ENCODE results near the gene GBGT1.

- TF ChIP-seq EZH2 (IDR thresholded peaks at IDR 0.05; ENCODE audit: low read length, missing control alignments) = no peak
- TF ChIP-seq CTCF (conservative IDR thresholded peaks at IDR 0.05 in 1 of 2, IDR thresholded peaks at IDR 0.05 in 1 of 2; ENCODE audit: low read depth in 1 of 2, low read length in 2 of 2) = no peak
Measured at GRCh38 chr9:133204335-133204992, 40.8 kb upstream of the GBGT1 start.

All from fibroblast of lung (primary cell).